Activated CD4-positive, CD25-positive, alpha-beta regulatory T cell treated with anti-CD3 and anti-CD28 coated beads, Interleukin-2, amount 50 U/mL, for 24 hours (primary cell): ENCODE measurements around the gene TEC.

Experiments
- ATAC-seq, 2 donors: fragments of 150-1000 bp; cut with Tn5 transposase; one replicate each; pipeline ENCODE4 v1.10.0; 2021; ENCODE audit warnings: mild to moderate bottlenecking in 1 of 2, moderate library complexity in 1 of 2

TEC gene

DNA sequence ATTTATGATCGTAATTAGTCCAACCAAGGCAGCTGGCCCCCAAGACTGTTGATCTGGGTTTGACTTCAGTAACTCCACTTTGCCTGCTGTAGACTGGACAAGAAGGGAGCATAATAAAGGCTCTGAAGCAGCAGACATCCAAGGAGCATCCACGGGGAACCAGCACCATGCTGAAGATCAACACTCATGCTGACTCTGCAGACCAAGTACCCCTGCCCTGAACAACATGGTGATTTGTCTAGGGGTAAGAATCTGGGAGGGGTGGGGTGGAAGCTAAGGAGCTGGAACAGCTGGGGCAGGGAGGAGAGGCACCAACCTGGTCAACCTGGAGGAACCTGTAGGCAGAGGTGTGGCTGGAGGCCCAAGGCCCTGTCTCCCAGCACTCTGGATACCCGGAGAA is 2.1 kb downstream of the TEC start:
- no peak for ATAC-seq

DNA sequence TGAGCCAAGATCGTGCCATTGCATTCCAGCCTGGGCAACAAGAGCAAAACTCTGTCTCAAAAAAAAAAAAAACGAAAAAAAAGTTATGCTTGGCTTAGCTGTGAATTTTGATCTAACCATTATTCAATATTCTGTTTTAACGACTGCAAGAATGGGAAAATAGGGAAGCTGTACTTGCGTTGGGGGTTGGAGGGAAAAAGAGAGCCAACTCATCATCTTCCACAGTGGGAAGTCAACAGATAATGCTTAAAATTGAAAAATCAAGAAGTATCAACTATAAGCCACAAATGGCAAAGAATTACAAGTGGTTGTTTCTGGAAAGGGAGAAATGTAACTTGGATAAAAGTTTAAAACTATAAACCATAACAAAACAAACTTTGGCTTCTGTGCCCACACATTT is 2.9 kb downstream of the TEC start:
- no peak for ATAC-seq

DNA sequence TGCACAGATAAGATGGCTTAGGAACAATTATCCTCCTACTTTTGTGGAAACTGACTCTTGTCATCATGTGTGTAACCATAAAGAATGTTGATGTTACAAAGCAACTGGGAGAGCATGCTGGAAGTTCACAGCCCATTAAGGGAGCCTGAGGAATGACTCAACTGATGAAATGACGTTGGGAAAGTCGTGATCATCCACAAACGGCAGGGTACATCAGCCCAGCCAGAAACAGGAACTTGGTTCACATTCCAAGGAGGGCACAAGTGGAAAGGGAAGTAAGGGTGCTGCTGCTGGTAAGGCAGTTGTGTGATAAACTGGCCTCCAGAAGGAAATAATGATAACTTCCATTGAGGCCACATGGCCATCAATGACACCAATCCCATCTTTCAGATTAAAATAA is 6.7 kb downstream of the TEC start:
- ATAC-seq, result no peak

DNA sequence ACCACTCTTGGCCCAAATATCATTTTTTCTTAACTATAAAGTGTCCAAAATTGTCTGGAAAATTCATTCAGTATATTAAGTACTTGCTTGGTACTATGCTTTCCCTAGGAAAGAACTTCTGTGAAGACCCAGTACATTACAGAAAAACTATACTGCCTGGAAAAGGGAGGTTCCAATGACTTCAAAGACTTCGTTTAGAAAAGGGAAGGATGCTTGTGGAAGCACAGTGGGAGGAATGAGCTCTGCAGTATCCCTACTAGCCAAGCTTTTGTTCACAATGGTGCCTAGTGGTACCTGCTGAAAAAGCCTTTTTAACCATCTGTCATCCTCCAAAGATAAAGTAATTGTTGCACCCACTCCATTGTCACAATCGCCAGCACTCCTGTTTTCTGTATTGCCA is 7.2 kb downstream of the TEC start:
- no peak for ATAC-seq

DNA sequence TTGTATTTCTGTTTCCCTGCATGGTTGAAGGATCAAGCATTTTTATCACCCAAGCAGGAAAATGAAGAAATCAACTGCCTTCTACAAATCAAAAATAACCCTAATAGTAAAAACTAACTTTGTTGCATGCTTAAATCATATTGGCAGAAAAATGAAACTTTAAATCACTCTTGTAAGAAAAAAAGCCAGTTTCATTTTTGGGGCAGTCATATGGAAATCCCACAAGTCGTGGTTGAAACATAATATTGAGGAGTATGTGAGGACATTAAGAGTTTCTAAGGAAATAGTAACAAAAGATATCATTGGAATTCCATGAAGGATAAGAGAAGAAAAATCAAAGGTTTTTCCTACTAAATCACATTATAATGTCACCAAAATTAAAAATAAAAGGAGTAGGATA is 8.4 kb downstream of the TEC start:
- no peak for ATAC-seq

DNA sequence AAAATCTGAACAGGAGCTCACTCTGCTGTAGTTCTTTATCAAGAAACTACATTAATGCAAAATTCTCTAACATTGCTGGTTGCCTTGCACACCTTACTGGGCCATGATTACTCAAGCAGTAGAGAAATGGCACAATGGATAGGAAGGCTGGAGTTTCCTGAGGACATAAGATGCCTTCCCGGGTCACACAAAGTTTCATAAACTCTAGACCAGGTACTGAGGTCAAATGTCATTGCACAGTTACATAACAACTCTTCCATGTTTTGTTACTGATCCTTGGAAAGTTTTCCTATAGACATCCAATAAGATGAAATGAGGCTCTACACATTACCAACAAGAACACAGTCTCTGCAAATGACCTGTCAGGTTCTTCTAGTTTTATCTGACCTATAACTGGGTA is 9.9 kb downstream of the TEC start:
- no peak for ATAC-seq

DNA sequence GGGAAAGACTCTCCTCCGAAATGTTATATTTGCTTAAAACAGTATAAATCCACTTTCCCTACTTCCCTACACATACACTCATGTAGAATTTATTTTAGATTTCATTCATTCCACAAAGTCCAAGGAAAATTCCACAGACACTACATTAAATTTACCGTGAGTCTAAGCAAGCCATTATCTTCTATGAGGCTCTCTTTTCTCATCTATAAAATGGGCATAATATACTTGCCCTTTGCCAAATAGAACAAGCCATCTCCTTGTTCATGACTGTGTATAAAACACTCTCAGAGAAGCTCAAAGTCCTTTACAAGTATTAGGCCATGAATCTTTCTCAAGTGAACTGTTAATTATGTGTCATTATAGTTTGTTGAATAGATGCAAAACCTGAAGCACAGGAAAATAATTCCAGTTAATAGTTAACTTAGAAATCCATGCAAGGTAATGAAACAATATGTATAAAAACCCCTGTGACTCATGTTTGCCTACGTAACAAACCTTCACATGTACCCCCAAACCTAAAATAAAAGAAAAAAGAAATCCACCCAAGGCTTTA is 10.7 kb downstream of the TEC start:
- ATAC-seq, result no peak

DNA sequence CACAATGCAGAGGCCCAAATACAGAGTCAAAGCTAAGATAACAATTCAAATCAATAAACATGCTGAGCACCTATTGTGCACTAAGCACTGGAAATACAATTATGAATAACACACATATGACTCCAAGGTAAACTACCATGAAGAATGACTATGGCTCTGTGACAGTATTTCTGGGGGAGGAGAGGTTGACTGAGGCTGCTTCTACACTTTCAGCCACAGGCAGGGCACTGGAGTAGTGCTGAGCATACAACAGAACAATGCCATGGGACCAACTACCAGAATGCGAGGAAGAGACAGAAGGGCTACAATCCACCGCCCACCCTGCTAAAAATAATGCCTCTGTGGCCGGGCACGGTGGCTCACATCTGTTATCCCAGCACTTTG is 13.7 kb downstream of the TEC start:
- no peak for ATAC-seq

DNA sequence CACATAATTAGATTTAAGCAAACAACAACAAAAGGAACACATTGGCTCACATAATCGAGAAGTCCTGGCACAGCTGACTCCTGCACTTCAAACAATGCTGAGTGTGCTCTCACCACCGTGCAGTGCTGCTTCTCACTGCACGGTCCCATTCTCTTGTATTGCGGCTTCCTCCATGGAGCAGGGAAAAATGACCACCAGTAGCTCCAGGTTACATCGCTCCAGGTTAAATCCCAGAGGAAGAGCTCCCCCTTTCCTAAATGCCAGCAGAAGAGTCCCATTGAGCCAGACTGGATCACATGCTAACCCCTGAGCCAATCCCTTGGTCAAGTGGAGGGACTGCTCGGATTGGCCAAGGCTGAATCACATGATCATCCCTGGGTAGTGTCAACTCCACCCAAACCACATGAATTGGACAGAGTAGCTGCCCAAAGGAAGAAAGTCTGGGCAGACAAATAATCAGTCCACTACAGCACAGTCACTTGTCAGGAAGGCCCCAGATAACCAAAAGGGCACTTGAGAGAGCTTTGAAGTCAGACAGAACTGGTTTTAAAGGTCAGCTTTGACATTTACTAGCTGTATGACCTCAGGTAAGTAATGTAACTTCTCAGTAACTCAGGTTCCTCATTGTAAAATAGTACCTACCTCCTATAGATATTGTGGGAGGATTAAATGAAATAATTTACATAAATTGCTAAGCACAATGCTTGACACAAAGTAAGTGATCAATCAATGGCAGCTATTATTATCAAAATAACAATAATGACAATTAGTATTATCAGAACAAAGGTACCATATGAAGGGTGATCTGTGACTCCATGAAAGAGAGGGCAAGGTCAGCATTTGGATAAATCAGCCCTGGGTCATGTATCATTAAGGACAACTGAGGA is 14.3 kb downstream of the TEC start:
- no peak for ATAC-seq

DNA sequence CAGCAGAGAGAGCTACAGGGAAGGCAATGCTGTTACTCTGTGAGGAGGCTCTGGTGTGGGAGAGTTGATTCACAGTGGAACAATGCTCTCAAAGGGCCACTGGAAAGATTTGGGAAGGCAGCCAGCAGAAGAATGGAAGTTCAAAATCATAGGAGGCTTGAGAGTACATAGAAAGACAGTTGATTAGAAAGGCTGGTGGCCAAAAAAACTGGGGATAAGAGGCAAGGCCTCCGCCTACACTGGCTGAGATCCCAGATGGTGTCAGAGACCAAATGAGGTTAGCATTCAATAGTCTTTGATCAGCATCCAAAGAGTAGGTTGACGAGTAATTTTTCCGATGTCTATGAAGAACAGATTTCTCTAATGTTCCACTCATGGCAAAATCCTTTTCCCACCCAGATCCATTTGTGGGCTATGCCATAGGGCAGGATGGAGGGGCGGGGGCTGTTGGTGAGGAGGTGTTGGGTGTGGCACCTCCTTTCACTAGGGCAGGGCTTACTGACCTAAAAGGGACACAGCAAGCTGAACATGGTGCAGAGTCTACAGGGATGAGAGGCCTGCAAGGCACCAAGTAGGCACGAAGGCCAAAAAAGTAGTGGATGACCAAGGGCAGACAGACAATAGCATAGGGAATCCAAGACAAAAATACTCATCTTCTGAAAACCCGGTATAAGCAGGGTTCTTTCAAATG is 15.1 kb downstream of the TEC start:
- no peak for ATAC-seq

DNA sequence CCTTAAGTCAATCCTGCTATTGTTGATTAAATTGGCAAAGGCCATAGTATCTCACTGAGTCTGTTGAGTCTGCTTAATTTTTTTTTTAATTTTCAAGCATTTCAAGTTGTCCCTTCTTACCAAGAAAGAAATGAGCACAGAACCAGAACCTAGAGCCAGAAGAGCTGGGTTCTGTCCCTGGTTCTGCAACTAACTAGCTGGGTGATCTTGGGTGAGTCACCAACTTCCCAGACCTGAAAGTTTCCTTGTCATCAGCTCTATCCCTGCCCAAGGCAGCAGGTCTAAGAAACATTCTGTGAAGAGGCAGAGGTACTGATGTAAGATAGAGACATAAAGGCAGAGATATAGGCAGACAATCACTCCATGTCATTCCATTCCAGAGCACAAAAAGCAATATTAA is 17.3 kb downstream of the TEC start:
- no peak for ATAC-seq

DNA sequence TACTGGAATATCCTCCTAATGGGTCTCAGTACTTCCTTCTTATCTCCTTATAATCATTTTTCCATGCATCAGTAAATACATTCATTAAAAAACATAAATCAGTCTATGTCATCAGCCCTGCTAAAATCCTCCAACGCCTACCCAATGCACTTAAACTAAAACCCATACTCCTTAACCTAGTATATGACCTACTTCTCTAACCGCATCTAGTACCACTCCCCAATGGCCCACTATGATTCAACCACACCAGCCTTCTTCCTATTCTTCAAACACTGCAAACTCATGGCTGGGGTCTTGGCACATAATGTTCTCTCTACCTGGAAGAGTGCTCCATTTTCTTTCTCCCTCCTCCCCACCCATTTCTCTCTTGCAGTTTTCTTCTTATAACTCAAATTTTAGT is 18.7 kb downstream of the TEC start:
- ATAC-seq, result no peak

DNA sequence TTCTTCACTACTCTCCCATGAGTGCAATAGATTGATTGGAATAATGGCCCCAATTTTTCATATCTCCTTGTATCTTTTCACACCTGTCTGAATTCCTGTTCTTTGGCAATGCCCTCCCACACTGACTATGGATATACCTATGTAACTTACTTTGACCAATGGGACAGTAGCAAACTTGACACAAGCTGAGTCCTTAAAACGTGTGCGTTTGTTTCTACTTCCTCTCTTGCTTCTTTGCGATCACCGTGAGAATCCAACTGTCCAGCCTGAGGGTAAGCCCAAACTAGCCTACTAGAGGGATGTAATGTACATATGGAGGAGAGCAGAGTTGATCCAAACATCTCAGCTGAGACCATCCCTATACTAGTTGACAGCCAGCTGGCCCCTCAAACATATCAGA is 19.3 kb downstream of the TEC start:
- no peak for ATAC-seq

DNA sequence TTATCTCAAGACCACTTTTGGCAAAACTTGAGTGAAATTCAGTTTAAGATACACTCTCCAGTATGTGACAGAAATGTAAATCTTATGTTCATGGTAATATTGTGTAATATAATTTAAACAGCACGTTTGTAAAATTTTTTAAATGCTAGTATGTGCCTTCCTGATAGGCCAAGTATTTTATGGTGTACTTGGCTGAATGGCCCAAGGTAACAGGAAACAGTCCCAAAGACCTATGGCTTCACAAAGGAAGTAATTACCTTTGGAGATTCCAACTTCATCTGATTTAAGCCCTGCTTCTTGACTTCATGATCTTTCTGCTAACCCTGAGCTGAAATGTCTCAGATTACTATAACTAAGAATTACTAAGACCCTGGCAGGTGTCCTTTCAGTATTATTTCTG is 20.3 kb downstream of the TEC start:
- no peak for ATAC-seq

DNA sequence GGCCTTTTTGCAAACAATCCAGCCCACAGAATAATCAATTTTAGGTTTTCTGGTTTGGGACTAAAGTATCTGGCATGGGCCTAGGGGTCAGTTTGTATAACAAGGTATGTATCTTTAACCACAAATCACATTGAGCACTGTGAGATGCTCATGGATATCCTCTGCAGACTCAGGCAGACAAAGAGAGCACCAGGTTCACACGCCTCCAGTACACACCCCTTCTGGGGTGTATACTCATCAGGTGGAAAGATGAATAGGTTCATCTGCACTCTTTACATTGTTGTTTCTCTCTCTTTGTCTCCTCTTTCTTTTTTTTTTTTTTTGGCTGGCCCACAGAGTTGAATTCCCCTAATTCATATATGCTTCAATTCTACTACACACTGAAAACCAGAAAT is 21.1 kb downstream of the TEC start:
- no peak for ATAC-seq

DNA sequence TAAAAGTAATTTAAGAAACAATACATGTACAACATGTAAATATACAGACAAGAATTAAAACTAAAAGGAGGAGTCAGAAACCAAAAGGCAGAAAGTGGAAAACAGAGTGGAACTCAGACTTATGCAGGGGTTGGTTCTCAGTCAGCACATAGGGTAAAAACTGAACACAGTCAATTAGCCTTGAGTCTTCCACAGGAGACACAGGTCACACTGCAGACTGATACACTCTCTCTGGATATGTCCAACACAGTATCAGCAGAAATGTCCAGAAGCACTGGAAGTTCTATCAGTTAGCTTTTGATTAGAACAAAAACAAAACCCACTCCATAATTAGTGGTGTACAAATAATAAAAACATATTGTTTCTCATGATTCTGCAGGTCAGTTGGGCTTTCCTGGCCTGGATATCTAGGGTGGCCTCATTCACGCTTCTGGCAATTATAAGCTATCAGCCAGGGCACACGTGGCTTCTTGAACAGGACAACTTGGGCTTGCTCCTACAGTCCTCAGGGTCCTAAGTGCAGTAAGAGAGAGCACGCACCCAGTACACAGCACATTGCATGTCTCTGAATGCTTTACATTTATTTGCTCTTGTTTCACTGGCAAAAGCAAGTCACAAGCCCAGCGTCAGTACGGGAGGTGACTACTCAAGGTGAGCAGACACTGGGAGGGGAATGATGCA is 21.6 kb downstream of the TEC start:
- no peak for ATAC-seq

DNA sequence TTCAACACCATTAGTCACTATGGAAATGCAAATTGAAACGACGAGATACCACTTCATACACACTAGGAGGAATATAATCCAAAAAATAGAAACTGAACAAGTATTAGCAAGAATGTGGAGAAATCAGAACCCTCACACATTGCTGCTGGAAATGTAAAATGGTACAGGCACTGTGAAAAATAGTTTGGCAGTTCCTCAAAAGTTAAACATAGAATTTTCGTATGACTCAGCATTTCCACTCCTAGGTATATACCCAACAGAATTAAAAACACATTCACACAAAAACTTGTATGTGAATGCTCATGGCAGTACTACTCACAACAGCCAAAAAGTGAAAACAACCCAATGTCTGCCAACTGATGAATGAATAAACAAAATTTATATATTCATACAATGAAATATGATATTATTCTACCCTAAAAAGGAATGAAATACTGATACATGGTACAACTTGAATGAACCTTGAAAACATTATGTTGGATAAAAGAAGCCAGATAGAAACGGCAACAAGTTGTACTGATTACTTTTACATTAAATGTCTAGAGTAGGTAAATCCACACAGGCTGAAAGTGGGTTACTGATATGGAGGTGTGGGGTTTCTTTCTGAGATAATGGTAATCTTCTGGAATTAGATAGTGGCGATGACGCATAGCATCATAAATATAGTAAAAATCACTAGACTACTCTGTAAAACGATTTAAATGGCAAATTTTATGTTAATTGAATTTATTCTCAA is 22.3 kb downstream of the TEC start:
- ATAC-seq, result no peak

DNA sequence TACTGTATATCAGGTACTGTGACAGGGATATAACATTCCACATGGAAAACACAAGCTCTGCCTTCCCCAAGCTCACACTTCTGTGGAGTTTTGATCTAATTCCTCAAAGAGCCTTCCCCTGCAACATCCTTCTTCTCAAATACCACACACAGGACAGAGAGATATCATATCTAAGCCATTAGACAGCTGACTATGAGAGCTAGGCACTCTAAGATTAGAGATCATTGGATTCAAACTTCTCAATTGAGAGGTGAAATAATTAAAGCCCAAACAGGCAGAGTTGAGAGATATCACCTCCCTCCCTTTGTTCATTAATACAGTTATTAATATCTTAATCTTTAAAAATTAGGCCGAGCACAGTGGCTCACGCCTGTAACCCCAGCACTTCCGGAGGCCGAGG is 25.0 kb downstream of the TEC start:
- ATAC-seq, result no peak

DNA sequence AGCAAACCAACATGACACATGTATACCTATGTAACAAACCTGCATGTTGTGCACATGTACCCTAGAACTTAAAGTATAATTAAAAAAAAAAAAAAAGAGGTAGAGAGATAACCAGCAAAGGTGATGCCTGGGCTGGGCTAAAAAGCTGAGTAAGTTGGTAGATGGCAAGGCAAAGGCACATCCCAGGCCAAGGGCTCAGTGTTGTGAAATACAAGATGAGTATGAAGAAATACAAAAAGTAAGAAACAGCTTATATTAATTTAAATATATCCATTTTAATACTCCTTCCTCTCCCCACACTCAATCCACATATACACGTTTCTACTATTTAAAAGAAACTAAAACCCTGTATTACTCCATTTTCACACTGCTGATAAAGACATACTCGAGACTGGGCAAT is 25.8 kb downstream of the TEC start:
- no peak for ATAC-seq

DNA sequence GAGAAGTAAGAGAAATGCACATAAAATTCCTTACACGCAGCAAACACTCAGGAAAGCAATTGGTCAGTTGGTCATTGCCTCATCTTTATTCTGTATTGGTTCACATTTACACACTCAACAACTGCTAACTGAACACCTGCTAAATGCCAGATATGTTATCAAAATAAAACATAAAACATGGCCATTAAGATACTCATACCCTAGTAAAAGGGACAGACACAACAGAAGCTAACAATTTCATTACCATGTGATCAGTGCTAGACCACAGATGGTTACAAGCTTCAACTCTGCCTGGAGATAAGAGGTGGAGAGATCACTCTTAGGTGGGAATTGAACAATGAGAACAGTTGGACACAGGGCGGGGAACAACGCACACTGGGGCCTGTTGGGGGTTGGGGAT is 26.2 kb downstream of the TEC start:
- no peak for ATAC-seq

DNA sequence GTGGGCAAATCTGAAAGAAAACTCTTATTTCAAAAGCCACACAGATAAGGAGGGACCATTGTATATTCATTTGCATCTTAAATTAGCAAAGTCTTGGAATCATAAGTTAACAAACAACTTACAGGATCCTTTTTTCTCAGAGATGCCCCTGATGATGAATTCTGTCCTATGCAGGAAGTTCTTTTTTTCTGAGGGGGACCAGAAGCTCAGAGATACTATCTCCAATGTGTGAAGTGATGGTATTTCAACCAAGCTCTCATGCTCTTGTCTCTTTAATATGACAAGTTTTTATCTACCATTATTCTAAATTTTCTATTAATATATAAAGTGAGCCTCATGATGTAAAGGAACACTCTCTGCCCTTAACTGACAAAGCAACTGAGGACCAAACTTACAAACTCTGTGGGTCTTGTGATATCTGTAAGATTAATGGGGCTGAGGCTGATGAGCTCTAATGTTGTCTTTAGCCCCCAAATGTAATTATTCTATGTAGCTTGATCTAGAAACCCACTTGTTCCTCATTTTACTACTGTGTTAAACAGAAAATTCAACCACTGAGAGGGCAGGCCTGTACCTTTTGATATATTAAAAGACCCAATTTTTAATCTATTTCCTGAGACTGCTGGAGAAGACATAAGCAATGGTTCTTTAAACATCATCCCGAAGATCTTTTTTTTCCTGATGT is 27.0 kb downstream of the TEC start:
- ATAC-seq, result no peak

DNA sequence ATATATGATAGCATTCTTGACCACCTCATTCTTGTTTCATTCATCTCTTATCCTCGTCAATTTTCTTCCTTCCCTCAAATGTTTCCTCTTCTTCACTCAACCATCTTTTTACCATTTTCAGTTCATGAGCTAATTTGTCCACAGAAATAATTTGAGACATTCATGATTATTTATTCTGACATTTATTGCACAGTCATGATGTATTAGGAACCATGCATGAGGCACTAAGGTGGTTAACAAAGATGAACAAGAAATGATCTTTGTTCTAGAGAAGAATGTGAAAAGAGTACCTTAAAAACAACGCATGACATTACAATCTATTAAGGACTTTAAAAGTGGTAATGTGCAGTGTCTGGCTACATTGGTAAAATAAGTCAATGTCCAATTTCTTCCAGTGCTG is 27.9 kb downstream of the TEC start:
- ATAC-seq, result no peak
